Psoas muscle (tissue), 8 donors: ENCODE results near the gene OXNAD1. TPM values are rescaled to one million over a fixed set of nuclear protein-coding genes. Genes with fewer than 3 reads are reported as not detected.

Source experiments
- ATAC-seq, 4 donors: fragments of 200-7000 bp; cut with Tn5 transposase; one replicate each; pipeline ENCODE4 v1.9.1; 2020; ENCODE audit warnings: moderate library complexity in 3 of 4, mild to moderate bottlenecking in 2 of 4
- DNase-seq, 2 donors: peaks; one replicate each; pipeline ENCODE4 v3.0.0-alpha.2; 2020
- H3K27ac ChIP-seq: fragments of 200-600 bp; one replicate; pipeline ENCODE4 v1.8.0; 2022
- H3K27me3 ChIP-seq, 3 donors: fragments of 200-600 bp in 1 of 3; one replicate each; pipeline versions ENCODE4 v1.6.1 to v1.8.0; 2013 to 2022; ENCODE audit warnings: low read length in 2 of 3, mild to moderate bottlenecking in 2 of 3, moderate library complexity in 1 of 3; ENCODE audit not compliant: insufficient read depth in 3 of 3
- H3K36me3 ChIP-seq, 2 donors: fragments of 200-600 bp in 1 of 2; one replicate each; pipeline versions ENCODE4 v1.6.1 to v1.8.0; 2013 to 2022; ENCODE audit warnings: low read depth in 1 of 2, mild to moderate bottlenecking in 1 of 2, moderate library complexity in 1 of 2; ENCODE audit not compliant: insufficient read depth in 1 of 2
- H3K4me1 ChIP-seq: fragments of 200-600 bp; one replicate; pipeline ENCODE4 v1.8.0; 2022
- H3K4me3 ChIP-seq: fragments of 200-600 bp; one replicate; pipeline ENCODE4 v1.8.0; 2022; ENCODE audit warnings: mild to moderate bottlenecking
- H3K9me3 ChIP-seq: fragments of 200-600 bp; one replicate; pipeline ENCODE4 v1.8.0; 2022
- WGBS, 3 donors: extraction: QIAGEN DNeasy Blood & Tissue Kit; methylation state at CpG; one replicate each; pipeline versions ENCODE4 v1.1.6 to v1.1.7; 2013; 5-methylcytosine and 5-hydroxymethylcytosine counted together
- intact Hi-C, 2 donors: fragments of 100-400 bp; cut with DNase I; formaldehyde crosslinking; loops; one replicate each; pipeline versions ENCODE4 v1.11.0 to v1.14.2; 2022
- polyA plus RNA-seq, 3 donors: library from polyadenylated mRNA; stranded (reverse); fragments of 200-250 nt; gene quantifications; one replicate each; pipeline ENCODE4 v1.2.3, GENCODE V29; 2013
- total RNA-seq, 4 donors: library from RNA; stranded (reverse); fragmentation: NEBNext Ultra II Directional in 2 of 4; extraction: Animal tissue kit (Norgen Biotek cat#: 25700) in 2 of 4; gene quantifications; one replicate each; pipeline versions ENCODE4 v1.2.1 to v1.2.4, GENCODE V29; 2021 to 2023
- TF ChIP-seq, protein P1 (sequence below): fragments of 200-600 bp; IDR thresholded peaks from one replicate; pipeline ENCODE4 v1.8.0; 2022; ENCODE audit warnings: antibody characterized with exemption
- donor health status: healthy with polysubstance abuse.
- donor health status: DM: no; HTN: no; CAD: no; lungs with moderate emphysema.
- donor health status: Bipolar disorder and iron deficiency.
- donor health status: healthy.
- donor health status: DM: yes; HTN: yes; CAD: no.
- donor health status: DM: no; HTN: no; CAD: no.
- donor health status: DM: no; HTN: no; CAD: no.
- donor health status: DM: yes; HTN: yes; CAD: no.

The OXNAD1 gene
- total and polyA plus RNA-seq, 7 donors, result 5.4 to 24.4 (median 10.4) TPM

- WGBS, 3 donors, result 92 to 94% (median 94%) methylated on average over 7 of the region's 7 CpGs
- ATAC-seq (no peak), DNase-seq (no peak)
- Histone ChIP-seq H3K4me3 (no peak overlapping the region), H3K9me3 (no peaks in the 10 kb centered on the region), H3K36me3 (peaks cover 0 to 4% of the 10 kb centered on the region in 2 donors), H3K27ac (no peak overlapping the region), H3K4me1 (peaks cover 19% of the 10 kb centered on the region), H3K27me3 (no peaks in the 10 kb centered on the region)
- intact Hi-C loops, result no loop called here
- TF ChIP-seq, protein P1, sequence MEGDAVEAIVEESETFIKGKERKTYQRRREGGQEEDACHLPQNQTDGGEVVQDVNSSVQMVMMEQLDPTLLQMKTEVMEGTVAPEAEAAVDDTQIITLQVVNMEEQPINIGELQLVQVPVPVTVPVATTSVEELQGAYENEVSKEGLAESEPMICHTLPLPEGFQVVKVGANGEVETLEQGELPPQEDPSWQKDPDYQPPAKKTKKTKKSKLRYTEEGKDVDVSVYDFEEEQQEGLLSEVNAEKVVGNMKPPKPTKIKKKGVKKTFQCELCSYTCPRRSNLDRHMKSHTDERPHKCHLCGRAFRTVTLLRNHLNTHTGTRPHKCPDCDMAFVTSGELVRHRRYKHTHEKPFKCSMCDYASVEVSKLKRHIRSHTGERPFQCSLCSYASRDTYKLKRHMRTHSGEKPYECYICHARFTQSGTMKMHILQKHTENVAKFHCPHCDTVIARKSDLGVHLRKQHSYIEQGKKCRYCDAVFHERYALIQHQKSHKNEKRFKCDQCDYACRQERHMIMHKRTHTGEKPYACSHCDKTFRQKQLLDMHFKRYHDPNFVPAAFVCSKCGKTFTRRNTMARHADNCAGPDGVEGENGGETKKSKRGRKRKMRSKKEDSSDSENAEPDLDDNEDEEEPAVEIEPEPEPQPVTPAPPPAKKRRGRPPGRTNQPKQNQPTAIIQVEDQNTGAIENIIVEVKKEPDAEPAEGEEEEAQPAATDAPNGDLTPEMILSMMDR, result no peak
These were observed 81.5 kb downstream of the OXNAD1 start for GRCh38 chr3:16346413-16347081.

- intact Hi-C loops, result no loop called here
- Histone ChIP-seq H3K27me3 (no peaks in the 10 kb centered on the region), H3K27ac (no peak overlapping the region), H3K4me1 (peaks cover 28% of the 10 kb centered on the region), H3K36me3 (peaks cover 0 to 4% of the 10 kb centered on the region in 2 donors), H3K4me3 (no peak overlapping the region), H3K9me3 (no peaks in the 10 kb centered on the region)
- DNase-seq (no peak), ATAC-seq (no peak)
- 93 to 96% (median 94%) methylated on average over 4 of the region's 4 CpGs for WGBS, 3 donors
- TF ChIP-seq, protein P1, result no peak
These were observed 82.5 kb downstream of the OXNAD1 start for GRCh38 chr3:16347548-16347947.

DNA sequence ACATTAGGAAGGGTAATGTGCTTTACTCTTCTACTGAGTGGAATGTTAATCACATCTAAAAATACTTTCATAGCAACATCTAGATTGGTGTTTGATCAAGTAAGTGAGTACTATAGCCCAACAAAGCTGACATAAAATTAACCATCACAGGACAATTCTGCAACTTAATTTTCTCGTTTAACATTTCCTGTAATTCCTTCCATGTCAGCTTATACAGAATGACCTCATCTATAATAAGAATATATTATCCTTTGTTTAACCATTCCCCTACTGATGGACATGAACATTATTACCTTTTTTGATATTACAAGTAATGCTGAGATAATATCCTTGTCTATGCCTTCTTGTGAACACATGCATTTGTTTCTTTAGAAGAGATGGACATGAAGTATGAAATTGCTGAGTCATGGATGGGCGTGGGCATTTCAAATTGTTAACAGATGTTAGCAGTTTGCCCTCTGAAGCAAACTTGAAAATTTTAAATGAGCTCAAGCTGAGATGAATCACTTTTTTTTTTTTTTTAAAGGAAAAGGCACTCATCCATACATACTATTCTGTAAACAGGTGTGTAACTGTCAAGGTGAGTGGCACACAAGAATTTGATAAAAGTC lies 85.1 kb downstream of the OXNAD1 start:
- intact Hi-C loops, result no loop called here
- no peak overlapping the region for H3K27ac ChIP-seq
- TF ChIP-seq, protein P1, result no peak
- H3K36me3 ChIP-seq, result peaks cover 0 to 4% of the 10 kb centered on the region in 2 donors
- no peaks in the 10 kb centered on the region for H3K27me3 ChIP-seq
- H3K4me1 ChIP-seq, result peaks cover 47% of the 10 kb centered on the region
- 22 to 50% (median 29%) methylated on average over 2 of the region's 2 CpGs for WGBS, 3 donors
- H3K4me3 ChIP-seq, result no peak overlapping the region
- H3K9me3 ChIP-seq, result no peaks in the 10 kb centered on the region
- DNase-seq (no peak), ATAC-seq (no peak)

DNA sequence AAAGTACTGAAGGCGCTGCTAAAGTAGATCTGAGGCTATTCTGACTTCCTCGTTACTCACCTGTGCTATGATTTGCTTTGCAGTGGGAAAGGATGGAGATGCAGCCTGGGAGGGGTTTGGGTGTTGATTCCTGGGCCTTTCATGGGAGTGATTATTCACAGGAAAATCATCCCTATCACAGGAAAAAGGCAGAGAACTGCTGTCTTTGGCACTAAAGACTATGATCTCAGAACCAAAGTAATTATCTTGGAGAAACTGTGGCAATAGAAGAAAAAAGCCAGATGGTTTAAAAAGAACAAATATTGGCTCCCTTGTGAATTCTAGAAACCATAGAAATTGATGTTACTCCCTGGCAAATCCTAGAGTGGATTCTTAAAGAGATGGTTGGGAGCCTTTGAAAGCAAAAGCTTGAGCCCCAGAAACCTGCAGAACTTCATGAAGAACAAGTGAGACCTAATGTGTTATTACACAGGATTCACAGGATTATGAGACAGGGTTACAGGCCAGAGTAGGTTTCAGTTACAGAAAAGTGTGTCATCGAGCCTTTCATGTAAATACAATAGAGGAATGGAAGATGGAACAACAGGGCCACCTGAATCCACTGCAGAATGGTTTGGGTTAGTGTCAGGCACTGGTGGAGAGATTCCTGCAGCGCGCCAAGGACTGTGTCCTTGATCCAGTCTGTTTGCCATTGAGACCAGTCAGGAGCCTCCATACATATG lies 85.7 kb downstream of the OXNAD1 start:
- ATAC-seq (no peak), DNase-seq (no peak)
- Histone ChIP-seq H3K4me1 (peaks cover 54% of the 10 kb centered on the region), H3K9me3 (no peaks in the 10 kb centered on the region), H3K36me3 (peaks cover 4% of the 10 kb centered on the region in 2 donors), H3K4me3 (no peak overlapping the region), H3K27ac (no peak overlapping the region), H3K27me3 (no peaks in the 10 kb centered on the region)
- intact Hi-C loops, result no loop called here
- WGBS, 3 donors, result 72 to 83% (median 72%) methylated on average over 5 of the region's 5 CpGs
- TF ChIP-seq, protein P1, result no peak
